Omental fat pad (tissue), 4 donors: ENCODE results near the gene SYT9. TPM values are rescaled to one million over a fixed set of nuclear protein-coding genes. Genes with fewer than 3 reads are reported as not detected.

Experiments
- ATAC-seq: fragments of 150-250 bp; one replicate; pipeline ENCODE4 v1.9.1; 2016; ENCODE audit warnings: mild to moderate bottlenecking, moderate library complexity; ENCODE audit not compliant: low FRiP score
- DNase-seq: peaks from one replicate; pipeline ENCODE4 v3.0.0-alpha.2; 2019; ENCODE audit warnings: low spot score
- total RNA-seq, 4 donors: library from RNA; depleted of rRNA; stranded (reverse); fragments of >200 nt; gene quantifications; one replicate each; pipeline ENCODE4 v1.1.0, GENCODE V29; 2016
- TF ChIP-seq, protein P1 (sequence below), 3 donors: fragments of 450-650 bp; IDR thresholded peaks; one replicate each; pipeline ENCODE4 v1.5.1; 2016 to 2017; ENCODE audit warnings: antibody characterized with exemption in 3 of 3, mild to moderate bottlenecking in 3 of 3, moderate library complexity in 2 of 3

Gene SYT9
- total RNA-seq, 4 donors from 2014 or later, result 0.13 to 0.46 TPM; not detected in 2

DNA sequence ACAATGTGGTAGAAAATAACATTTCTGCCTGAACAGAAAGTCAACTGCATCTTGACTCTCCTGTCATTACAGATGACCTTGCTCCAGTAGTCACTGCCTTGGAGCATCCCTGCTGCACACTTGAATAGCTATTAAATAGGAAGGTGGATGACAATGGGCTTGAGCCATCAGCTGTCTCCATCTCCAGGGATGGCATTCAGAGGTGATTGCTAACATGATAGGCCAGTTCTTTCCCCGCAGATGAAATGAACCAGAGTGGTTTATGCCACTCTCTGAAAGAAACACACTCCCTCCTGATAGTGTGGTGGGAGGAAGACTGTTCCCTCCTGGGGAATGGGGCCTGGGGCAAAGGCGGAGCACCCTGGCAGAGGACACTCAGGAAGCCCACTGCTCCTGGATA, 176.5 kb downstream of the SYT9 start:
- TF ChIP-seq, protein P1, sequence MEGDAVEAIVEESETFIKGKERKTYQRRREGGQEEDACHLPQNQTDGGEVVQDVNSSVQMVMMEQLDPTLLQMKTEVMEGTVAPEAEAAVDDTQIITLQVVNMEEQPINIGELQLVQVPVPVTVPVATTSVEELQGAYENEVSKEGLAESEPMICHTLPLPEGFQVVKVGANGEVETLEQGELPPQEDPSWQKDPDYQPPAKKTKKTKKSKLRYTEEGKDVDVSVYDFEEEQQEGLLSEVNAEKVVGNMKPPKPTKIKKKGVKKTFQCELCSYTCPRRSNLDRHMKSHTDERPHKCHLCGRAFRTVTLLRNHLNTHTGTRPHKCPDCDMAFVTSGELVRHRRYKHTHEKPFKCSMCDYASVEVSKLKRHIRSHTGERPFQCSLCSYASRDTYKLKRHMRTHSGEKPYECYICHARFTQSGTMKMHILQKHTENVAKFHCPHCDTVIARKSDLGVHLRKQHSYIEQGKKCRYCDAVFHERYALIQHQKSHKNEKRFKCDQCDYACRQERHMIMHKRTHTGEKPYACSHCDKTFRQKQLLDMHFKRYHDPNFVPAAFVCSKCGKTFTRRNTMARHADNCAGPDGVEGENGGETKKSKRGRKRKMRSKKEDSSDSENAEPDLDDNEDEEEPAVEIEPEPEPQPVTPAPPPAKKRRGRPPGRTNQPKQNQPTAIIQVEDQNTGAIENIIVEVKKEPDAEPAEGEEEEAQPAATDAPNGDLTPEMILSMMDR (IDR thresholded peaks at IDR 0.05), result no peak
- DNase-seq, result no peak
- ATAC-seq, result no peak

DNA sequence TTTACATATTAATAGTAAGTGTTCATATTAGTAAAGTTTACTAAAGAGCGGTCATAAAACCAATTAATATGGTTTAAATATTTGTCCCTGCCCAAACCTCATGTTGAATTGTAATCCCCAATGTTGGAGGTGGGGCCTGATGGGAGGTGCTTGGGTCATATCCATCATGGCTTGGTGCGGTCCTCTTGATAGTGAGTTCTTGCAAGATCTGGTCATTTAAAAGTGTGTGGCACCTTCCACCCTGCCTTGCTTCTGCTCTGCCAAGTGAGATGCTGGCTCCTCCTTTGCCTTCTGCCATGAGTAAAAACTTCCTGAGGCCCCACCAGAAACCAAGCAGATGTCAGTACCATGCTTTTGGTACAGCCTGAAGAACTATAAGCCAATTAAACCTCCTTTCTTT, 178.8 kb downstream of the SYT9 start:
- TF ChIP-seq, protein P1 (IDR thresholded peaks at IDR 0.05), result no peak
- ATAC-seq (no peak), DNase-seq (no peak)

DNA sequence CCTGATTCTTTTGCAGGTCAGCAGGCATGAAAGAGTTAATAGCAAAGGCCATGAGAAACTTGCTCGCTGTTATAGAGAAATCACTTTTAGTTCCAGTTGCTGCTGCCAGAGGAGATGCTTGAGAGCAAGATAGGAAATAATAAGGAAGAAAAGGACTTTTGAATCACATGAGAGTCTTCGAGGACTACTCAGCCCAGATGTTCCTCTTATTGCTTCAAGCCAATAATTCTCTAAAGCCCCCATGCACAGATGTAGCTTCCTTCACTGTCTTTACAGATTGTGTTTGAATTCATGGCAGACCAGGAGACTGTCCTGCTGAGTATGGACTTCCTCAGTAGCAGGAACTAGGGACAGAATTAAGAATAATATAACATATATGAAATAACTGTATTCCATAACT, 183.5 kb downstream of the SYT9 start:
- ATAC-seq (no peak), DNase-seq (no peak)
- TF ChIP-seq, protein P1 (IDR thresholded peaks at IDR 0.05), result no peak

DNA sequence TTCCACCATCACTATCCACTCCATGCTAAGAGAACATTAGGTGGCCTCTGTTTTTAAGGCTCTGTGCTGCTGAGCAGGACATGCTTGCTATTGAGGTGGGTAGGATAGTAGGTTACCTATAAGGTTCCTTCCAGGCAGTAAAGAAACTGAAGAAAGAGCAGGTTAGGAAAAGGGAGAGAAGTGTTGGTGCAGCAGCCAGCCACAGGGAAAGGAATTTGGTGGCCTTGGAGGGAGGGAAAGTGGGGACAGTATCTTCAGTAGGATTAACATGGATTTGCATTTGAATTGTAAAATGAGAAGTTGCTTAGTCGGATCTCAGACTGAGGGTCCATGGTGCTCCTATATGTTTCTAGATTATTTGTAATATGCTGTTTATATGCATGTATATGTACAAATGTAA, 184.4 kb downstream of the SYT9 start:
- TF ChIP-seq, protein P1 (IDR thresholded peaks at IDR 0.05), result no peak

DNA sequence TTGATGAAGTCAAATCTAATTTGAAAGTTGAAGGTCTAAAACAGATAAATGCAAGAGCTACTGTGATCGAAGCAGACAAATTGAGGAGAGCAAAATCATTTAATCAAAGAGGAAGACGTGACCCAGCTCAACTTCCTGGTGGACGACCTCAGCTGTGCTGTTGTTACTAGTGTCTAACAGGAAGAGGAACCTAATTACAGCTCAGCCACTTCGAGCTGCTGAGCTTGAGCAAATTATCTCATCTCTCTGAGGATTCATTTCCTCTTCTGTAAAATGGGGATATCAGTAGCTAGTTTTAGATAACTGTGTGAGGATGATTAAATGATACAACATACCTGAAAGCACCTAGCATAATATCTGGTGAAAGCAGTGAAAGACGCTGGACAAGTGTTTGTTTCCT, 185.0 kb downstream of the SYT9 start:
- DNase-seq (no peak), ATAC-seq (no peak)
- TF ChIP-seq, protein P1 (IDR thresholded peaks at IDR 0.05), result no peak

More for the DNA sequence above, 184.4 kb downstream of the SYT9 start:
- DNase-seq (no peak), ATAC-seq (no peak)

DNA sequence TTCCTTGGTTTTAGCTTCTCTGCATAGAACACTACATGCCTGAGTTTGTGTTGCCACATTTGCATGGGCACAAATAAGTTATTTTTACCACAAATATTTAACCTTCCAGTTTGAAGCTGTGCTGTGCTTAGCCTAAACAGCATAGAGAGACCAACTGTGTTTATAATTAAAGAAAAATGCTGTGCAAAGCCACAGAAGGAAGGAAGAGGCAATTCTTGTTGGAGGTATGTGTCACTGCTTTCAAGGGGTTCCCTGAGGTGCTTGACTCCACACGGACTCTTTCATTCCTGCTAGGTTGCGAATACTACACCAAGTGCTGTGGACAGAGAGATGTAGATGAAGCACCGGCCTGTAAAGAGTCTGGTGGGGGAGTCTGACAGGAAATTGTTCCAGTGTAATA, 186.0 kb downstream of the SYT9 start:
- no peak for ATAC-seq
- TF ChIP-seq, protein P1 (IDR thresholded peaks at IDR 0.05), result no peak
- DNase-seq, result no peak

DNA sequence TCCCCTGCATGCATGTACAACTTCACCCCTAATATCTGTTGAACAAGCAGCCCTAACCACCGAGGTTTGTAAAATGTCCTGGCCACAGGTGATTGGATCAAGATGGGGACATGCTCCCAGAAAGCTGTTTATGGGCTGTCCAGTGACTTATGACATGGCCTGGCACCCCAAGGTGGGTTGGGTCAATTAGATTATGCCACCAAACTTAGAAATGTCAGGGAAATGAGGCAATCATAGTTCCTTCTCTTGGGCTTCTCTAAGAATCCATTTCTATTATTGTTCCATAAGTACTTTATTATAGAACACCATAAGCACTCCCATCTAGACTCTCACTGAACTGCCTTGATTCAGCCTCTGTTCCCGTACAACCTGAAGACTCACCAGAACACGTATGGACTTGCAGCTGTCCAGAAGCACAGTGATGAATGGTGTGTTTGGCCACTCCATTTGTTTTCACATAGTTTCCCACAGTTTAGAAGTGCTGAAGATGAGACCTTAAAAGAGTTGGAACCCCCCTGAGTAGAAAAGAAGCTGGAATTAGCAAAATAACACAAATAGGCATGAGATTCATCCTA, 188.1 kb downstream of the SYT9 start:
- no peak for ATAC-seq
- DNase-seq, result no peak
- TF ChIP-seq, protein P1 (IDR thresholded peaks at IDR 0.05), result no peak
